ENCODE results near the gene RAPGEF2. TPM values are rescaled to one million over a fixed set of nuclear protein-coding genes. Genes with fewer than 3 reads are reported as not detected.
A peak's percentile ranks its signal among the peaks of the same experiment; 100 is the strongest.

The RAPGEF2 gene
- total RNA-seq, 4 donors from 2014 or later: 60.2 to 109 (median 79.7) TPM

DNA sequence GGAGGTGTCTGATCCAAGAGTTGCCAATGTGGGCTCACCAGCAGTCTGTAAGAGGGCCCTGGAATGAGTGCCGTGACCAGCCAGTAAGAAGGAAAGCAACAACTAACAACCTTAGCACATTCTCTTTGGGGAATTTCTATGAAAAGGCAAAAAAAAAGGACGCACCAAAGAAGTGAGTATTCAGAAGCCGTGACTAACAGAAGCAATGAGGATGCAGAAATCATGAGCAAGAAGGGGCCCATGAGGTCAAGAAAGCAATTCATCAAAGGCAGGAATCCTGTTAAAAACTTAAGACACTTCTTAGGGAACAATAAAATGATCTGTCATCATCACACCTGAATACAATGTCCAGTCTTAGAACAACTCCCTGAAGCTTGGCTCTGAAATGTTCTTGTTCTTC, 260.5 kb downstream of the RAPGEF2 start:
- Histone ChIP-seq H3K4me3 (replicated peaks in 1 of 3) (no peak overlapping the region), H3K27me3 (no peaks in the 10 kb centered on the region), H3K27ac (no peak overlapping the region), H3K9me3 (no peaks in the 10 kb centered on the region), H3K4me1 (peaks cover 9 to 19% of the 10 kb centered on the region in 2 donors), H3K36me3 (peaks cover 5 to 12% of the 10 kb centered on the region in 2 donors)
- 93 to 95% methylated on average over 3 of the region's 3 CpGs for WGBS, 2 donors
- intact Hi-C loops (cut with DNase I): no loop called here
- no peak for DNase-seq
- TF ChIP-seq, protein P1, sequence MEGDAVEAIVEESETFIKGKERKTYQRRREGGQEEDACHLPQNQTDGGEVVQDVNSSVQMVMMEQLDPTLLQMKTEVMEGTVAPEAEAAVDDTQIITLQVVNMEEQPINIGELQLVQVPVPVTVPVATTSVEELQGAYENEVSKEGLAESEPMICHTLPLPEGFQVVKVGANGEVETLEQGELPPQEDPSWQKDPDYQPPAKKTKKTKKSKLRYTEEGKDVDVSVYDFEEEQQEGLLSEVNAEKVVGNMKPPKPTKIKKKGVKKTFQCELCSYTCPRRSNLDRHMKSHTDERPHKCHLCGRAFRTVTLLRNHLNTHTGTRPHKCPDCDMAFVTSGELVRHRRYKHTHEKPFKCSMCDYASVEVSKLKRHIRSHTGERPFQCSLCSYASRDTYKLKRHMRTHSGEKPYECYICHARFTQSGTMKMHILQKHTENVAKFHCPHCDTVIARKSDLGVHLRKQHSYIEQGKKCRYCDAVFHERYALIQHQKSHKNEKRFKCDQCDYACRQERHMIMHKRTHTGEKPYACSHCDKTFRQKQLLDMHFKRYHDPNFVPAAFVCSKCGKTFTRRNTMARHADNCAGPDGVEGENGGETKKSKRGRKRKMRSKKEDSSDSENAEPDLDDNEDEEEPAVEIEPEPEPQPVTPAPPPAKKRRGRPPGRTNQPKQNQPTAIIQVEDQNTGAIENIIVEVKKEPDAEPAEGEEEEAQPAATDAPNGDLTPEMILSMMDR (IDR thresholded peaks at IDR 0.05): no peak
- no peak for TF ChIP-seq POLR2A (IDR thresholded peaks at IDR 0.05)

DNA sequence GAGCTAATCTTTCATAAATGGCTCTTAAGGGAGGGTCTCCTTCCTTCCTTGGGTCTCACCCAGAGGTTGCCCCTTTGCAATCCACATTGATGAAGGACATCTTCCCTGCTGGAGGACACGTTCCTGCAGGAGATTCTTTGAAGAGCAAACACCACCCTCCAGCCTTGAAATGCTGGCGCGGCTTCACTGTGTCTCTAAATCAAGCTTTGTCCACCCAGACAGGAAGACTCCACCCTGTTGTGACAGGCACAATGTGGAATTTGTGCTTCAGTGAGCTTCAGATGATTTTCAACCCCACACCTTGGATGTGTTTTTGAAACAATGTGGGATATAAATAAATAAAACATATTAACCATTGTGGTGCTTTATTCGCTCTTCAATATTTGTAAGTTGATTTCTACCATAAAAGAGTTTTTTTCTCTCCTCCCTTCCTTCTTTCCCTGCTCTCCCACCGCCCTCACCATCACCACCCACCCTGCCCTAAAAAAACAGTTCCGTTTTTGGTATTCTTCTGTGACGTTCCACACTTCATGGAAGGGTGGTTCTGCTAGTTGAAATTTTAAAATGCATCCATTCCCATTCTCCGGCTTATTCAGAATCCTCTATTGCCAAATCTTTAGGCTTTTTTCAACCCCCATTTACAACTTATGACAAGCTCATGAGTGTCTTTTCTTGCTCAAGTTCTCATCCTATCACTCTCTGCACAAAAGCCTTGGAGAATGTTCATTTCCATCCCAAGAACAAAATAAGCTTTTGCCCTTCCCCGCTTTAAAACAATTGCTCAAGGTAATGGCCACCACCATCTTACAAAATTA, 264.3 kb downstream of the RAPGEF2 start:
- TF ChIP-seq, protein P1 (IDR thresholded peaks at IDR 0.05): no peak
- TF ChIP-seq POLR2A (IDR thresholded peaks at IDR 0.05): no peak
- peak; percentile 9 to 16 for DNase-seq
- Histone ChIP-seq H3K27ac (peak overlapping the region in 2 of 3 donors; percentile 4 to 14), H3K4me3 (replicated peaks in 1 of 3) (no peak overlapping the region), H3K36me3 (no peaks in the 10 kb centered on the region), H3K9me3 (no peaks in the 10 kb centered on the region), H3K4me1 (peaks cover 9 to 19% of the 10 kb centered on the region in 2 donors), H3K27me3 (no peaks in the 10 kb centered on the region)
- 31 to 39% methylated on average over 9 of the region's 9 CpGs for WGBS, 2 donors
- intact Hi-C loops (cut with DNase I): no loop called here

DNA sequence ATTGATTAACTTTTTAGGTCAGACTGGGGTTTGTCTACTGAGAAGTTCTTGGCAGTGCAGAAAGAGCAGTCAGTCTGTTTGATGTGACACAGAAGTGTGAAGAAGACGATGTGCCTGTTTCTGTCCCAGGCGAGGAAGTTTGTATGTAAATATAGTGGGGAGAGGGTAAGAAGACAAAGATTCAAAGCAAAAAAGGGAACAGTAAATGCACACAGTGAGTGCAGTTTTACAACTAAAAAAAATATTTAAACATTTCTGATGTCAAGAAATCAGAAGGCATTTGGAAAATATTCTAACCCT, 264.9 kb downstream of the RAPGEF2 start:
- peaks cover 9 to 19% of the 10 kb centered on the region in 2 donors for H3K4me1 ChIP-seq
- no peak for DNase-seq
- no peaks in the 10 kb centered on the region for H3K36me3 ChIP-seq
- TF ChIP-seq, protein P1 (IDR thresholded peaks at IDR 0.05): no peak
- TF ChIP-seq POLR2A (IDR thresholded peaks at IDR 0.05): no peak
- 66 to 70% methylated on average over 2 of the region's 2 CpGs for WGBS, 2 donors
- H3K9me3 ChIP-seq: no peaks in the 10 kb centered on the region
- H3K27me3 ChIP-seq: no peaks in the 10 kb centered on the region
- intact Hi-C loops (cut with DNase I): no loop called here
- H3K4me3 ChIP-seq (replicated peaks in 1 of 3): no peak overlapping the region
- H3K27ac ChIP-seq: peak overlapping the region in 1 of 3 donors; percentile 14

DNA sequence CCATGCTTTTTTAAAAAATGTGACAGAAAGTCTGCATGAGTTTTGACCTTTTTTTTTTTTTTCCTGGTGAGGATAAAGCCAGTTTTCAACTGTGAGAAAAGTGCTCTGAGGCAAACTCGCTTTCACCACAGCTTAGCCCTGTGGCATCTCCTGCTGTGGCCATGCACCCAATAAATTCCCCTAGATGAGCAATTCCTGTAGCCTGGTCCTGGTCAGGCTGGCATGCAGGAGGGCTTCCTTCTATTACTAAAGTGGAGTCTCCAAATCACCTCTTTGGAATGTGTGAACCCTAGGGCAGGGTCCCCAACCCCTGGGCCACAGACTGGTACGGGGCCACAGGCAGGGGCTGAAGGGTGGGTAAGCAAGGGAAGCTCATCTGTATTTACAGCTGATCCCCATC, 265.4 kb downstream of the RAPGEF2 start:
- Histone ChIP-seq H3K36me3 (no peaks in the 10 kb centered on the region), H3K4me3 (replicated peaks in 1 of 3) (no peak overlapping the region), H3K4me1 (peaks cover 9 to 19% of the 10 kb centered on the region in 2 donors), H3K27ac (no peak overlapping the region), H3K9me3 (no peaks in the 10 kb centered on the region), H3K27me3 (no peaks in the 10 kb centered on the region)
- TF ChIP-seq POLR2A (IDR thresholded peaks at IDR 0.05): no peak
- TF ChIP-seq, protein P1 (IDR thresholded peaks at IDR 0.05): no peak
- DNase-seq: no peak
- 85 to 93% methylated on average over 2 of the region's 2 CpGs for WGBS, 2 donors
- intact Hi-C loops (cut with DNase I): no loop called here

DNA sequence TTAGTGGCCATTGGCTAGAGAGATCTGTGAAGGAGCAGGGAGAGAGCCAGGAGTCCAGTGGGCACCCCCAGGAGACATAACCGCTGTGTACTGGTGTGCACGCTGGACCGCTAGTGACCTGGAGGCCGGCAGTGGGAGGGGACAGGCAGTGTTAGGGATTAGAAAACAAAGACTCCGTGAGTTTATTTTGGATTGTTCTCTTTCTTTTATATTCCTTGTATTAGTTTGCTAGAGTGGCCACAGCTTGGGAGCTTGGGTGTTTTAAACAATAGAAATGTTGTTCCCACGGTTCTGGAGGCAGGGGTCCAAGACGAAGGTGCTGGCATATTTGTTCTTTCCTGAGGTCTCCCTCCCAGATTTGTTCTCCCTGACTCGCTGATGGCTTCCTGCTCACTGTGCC, 266.4 kb downstream of the RAPGEF2 start:
- H3K36me3 ChIP-seq: no peaks in the 10 kb centered on the region
- 91 to 92% methylated on average over 8 of the region's 8 CpGs for WGBS, 2 donors

More for the DNA sequence above, 266.4 kb downstream of the RAPGEF2 start:
- no peak for DNase-seq
- Histone ChIP-seq H3K9me3 (no peaks in the 10 kb centered on the region), H3K27me3 (no peaks in the 10 kb centered on the region), H3K4me3 (replicated peaks in 1 of 3) (no peak overlapping the region), H3K27ac (no peak overlapping the region), H3K4me1 (peaks cover 9 to 12% of the 10 kb centered on the region in 2 donors)
- TF ChIP-seq, protein P1 (IDR thresholded peaks at IDR 0.05): no peak
- TF ChIP-seq POLR2A (IDR thresholded peaks at IDR 0.05): no peak
- intact Hi-C loops (cut with DNase I): no loop called here

All from thyroid gland (tissue), 4 donors.